RPMI8226 (cell line): ENCODE results near the gene MDM2.
"Not testable (repeated sequence)": the region's sequence is repeated elsewhere in the genome, so short reads cannot be mapped to it uniquely, and the experiment has no call there.

Experiments used
- DNase-seq: peaks from one replicate; pipeline ENCODE4 v3.0.0-alpha.2; 2015

Gene MDM2

GRCh38 chr12:68786929-68787328 lies 21.0 kb upstream of the MDM2 start:
- DNase-seq: peak; percentile 10

DNA sequence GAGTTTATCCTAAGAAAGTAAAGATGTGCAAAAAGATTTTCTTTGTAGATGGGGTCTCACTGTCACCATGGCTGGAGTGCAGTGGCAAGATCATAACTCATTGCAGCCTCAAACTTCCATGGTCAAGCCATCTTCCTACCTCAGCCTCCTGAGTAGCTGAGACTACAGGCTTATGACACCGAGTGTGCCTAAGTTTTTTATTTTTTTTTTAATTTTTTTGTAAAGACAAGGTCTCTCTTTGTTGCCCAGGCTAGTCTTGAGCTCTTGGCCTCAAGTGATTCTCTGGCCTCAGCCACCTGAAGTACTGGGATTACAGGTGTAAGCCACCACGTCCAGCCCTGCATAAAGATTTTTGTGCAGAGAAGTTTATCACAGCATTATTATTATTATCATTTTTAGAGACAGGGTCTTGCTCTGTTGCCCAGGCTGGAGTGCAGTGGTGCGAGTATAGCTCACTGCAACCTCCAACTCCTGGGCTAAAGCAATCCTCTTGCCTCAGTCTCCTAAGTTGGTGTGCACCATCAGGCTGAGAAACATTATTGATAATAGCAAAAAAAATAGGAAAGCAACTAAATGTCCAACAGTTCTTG lies 19.3 kb upstream of the MDM2 start:
- DNase-seq: no peak

DNA sequence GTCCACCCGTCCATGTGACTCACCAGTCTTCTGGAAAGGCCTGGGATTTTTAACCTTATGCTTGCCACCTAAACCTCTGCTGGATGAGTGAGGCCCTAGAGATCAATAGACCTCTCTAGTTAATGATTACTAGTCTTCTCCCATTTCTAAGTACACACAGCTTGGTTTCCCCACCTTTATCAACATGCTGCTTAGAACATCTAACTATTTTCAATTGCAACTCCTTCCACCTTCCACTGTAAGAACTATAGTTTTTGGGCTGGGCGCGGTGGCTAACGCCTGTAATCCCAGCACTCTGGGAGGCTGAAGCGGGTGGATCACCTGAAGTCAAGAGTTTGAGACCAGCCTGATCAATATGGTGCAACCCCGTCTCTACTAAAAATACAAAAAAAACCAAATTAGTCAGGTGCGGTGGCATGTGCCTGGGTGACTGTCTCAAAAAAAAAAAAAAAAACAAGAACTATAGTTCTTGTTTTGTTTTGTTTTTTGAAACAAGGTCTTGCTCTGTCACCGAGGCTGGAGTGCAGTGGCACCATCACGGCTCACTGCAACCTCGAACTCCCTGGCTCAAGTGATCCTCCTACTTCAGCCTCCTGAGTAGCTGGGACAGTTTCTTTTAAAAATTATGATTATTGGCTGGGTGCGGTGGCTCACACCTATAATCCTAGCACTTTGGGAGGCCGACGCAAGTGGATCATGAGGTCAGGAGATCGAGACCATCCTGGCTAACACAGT lies 18.7 kb upstream of the MDM2 start:
- no peak for DNase-seq

GRCh38 chr12:68790081-68790951 lies 17.7 kb upstream of the MDM2 start:
- no peak for DNase-seq

DNA sequence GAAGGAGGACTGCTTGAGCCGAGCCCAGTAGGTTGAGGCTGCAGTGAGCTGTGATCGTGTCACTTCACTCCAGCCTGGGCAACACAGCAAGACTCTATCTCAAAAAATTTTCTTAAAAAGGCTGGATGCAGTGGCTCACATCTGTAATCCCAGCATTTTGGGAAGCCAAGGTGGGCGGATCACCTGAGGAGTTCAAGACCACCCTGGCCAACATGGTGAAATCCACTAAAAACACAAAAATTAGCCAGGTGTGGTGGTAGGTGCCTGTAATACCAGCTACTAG lies 17.1 kb upstream of the MDM2 start:
- DNase-seq: no peak

GRCh38 chr12:68791897-68792481 lies 16.0 kb upstream of the MDM2 start:
- DNase-seq: no peak

DNA sequence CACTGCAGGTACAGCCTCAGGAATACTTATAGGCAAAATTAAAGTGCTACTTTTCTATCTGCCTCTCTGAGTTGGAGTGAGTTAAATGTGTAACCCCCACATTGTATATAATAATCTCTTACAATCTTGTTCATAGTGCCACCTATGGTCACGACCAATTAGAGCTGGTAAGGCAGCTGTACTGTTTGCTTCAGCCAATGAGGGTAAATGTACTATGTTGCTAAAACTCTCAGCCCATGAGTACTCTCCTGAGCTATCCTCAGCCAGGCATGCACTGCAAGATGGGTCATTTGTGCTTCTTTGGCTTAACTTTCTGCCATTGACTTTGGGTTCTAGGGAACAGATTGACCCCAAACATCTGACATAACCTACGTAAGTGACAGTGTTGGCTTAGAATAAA lies 15.0 kb upstream of the MDM2 start:
- DNase-seq: peak; percentile 59

- no peak for DNase-seq
These were observed 14.5 kb upstream of the MDM2 start for GRCh38 chr12:68793436-68793835.

DNA sequence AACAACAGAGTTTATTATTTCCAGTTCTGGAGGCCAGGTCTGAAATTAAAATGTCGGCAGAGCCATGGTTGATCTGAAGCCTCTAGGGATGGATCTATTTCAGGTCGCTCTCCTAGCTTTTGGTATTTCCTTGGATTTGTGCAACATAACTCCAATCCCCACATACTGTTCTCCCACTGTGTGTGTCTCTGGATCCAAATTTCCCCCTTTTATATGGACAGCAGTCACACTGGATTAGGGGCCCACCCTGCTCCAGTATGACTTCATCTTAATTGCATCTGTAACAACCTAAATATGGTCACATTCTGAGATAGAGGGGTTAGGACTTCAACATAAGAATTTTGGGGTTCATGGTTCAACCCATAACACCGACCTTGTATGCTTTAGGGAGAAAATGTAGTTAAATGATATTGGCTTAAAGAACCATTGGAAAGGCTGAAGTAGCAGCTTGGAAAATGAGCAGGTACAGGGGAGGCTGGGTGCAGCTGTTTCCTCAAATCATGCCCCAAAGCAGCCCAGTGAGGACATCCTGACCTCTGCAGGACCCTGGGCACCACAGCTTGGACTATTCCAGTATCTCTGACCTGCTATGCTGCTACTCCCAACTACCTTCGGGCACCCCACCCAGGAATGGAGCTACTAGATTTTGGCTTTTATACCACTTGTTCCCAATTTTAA lies 13.9 kb upstream of the MDM2 start:
- no peak for DNase-seq

DNA sequence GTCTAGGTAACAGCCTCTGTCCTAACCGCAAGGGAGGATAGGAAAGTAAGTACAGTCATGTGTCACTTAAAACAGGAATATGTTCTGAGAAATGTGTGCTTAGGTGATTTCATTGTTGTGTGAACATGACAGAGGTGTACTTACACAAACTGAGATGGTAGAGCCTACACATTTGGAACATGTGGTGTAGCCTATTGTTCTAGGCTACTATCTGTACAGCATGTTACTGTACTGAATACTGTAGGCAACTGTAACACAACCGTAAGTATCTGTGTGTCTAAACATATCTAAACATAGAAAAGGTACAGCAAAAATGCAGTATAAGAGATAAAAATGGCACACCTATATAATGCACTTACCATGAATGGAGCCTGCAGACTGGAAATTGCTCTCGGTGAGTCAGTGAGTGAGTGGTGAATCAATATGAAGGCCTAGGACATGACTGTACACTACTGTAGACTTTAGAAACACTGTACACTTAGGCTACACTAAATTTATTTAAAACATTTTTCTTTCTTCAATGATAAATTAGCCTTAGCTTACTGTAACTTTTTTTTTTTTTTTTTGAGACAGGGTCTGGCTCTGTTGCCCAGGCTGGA lies 13.2 kb upstream of the MDM2 start:
- no peak for DNase-seq

DNA sequence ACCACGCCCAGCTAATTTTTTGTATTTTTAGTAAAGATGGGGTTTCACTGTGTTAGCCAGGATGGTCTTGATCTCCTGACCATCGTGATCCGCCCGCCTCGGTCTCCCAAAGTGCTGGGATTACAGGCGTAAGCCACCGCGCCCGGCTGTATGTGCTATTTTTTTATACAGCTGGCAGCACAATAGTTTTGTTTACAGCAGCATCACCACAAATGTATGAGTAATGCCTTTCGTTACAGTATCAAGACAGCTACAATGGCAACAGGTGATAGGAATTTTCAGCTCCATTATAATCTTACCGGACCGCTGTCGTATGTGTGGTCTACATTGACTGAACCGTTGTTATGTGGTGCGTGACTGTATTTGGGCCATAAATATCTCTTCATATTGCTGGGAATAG lies 11.6 kb upstream of the MDM2 start:
- no peak for DNase-seq

DNA sequence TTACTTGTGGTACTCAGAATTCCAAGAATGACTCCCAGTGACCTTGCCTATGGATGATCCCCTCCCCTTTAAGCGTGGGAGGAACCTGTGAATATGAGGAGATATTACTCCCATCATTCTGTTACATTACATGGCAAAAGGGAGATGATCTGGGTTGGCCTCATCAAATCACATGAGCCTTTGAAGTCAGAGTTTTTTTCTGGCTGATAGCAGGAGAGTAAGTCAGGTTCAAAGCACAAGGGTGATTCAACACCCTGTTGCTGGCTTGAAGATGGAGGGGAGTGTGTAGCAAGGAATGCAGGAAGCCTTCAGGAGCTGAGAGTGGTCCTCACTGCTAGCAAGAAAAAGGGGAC lies 9.1 kb upstream of the MDM2 start:
- DNase-seq: no peak

DNA sequence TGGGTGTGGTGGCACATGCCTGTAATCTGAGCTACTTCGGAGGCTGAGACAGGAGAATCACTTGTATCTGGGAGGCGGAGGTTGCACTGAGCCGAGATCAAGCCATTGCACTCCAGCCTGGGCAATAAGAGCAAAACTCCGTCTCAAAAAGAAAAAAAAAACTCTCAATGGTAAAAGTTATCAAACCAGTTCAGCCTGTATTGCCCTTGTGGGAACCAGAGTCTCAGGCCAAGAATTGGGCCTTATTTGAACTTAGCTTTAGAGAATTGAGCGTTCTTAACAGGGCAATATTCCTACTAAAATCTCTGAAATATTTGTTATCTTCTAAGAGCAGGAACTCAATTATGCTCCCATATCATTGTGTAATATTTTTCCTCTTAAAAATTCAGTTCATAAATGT lies 7.7 kb upstream of the MDM2 start:
- DNase-seq: no peak

DNA sequence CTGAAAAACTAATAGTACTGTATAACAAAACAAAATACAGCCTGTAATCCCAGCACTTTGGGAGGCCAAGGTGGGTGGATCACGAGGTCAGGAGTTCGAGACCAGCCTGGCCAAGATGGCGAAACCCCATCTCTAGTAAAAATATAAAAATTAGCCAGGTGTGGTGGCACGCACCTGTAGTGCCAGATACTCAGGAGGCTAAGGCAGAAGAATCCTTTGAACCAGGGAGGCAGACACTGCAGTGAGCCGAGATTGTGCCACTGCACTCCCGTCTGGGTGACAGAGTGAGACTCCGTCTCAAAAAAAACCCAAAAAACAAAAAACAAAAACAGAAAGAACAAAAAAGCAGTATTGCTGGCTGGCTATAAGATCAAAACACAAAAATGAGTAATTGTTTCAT lies 6.9 kb upstream of the MDM2 start:
- DNase-seq: not testable (repeated sequence)

- DNase-seq: not testable (repeated sequence)
These were observed 5.6 kb upstream of the MDM2 start for GRCh38 chr12:68802372-68802745.

DNA sequence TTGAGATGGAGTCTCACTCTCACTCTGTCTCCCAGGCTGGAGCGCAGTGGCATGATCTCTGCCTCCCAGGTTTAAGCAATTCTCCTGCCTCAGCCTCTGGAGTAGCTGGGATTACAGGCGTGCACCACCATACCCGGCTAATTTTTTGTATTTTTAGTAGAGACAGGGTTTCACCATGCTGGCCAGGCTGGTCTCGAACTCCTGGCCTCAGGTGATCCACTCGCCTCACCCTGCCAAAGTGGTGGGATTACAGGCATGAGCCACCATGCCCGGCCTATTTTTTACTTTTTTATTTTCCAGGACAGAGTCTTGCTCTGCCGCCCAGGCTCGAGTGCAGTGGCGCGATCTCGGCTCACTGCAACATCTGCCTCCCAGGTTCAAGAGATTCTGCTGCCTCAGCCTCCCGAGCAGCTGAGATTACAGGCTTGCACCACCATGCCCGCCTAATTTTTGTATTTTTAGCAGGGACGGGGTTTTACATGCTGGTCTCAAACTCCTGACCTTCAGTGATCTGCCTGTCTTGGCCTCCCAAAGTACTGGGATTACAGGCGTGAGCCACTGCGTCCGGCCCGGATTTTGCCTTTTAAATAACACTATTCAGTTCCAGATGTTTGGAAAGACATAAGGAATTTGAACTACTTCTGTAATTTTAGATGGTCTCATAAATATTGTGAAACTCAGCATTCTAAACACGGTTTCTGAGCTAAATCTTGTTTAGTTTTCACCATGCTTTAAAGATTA lies 4.9 kb upstream of the MDM2 start:
- not testable (repeated sequence) for DNase-seq

DNA sequence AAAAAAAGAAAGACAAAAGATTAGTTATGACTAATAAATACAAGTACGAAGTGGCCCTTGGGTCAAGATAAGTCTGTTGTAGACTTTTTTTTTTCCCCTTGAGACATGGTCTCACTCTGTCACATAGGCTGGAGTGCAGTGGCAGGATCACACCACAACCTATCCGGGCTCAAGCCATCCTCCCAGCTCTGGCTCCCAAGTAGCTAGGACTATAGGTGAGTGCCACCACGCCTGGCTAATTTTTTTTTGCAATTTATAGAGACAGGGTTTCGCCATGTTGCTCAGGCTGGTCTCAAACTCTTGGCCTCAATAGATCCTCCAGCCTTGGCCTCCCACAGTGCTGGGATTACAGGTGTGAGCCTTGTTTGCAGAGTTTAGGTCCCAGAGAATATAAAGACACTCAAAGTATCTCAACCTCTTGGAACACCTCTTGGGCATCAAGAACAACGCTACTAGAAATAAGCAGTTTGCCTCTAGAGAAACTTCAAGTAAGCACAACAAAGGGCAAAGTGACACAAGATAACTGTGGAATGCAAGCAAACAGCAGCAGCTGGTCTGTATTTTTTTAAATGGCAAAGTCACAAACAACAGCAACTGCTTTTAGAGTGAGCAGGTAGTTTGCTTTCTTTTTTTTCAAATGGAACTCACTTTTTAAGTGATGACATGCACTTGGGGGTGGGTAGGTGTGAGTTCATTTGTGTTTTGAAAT lies 3.9 kb upstream of the MDM2 start:
- no peak for DNase-seq

DNA sequence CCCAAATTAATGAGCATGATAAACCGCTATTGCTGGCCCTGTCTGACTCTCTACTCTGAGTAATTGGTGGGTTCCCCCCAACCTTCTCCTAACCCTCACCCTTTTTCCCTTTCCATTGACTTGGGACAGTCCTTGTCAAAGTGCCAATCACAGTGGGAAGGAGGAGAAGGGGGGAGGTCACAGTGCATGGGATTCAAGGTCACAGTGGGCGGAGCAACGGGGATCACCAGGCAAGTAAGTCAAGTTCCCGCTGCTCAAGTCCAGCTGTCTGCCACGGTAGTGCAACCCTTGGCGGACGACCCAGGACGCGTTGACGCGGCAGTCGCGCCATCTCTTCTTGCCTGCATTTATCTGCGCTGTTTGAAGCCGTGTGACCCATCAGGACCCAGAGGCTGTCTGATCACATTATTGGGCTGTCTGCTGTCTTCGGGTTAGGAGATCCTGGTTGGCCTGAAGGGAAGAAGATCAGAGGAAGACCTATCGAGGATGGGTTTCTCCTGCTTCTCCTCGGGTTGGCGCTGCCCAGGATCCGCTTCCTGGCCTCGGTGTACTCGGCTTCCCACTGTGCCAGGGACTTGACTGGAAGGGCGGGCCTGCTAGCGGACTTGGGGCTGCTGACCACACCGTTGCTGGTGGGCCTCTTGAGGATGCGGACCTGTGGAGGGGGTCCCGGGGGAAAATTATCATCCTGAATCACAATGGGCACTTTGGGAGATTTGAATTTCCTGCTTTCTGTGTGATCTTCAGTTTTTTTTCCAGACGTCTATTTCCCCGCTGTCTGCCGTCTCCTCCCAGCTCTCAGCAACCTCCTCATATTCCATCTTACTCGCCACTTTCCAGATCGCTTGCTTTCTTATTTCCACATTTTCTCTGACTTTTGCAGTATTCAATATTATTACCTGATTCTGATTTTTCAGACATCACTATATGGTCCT lies 3.1 kb upstream of the MDM2 start:
- no peak for DNase-seq

- no peak for DNase-seq
These were observed 2.3 kb upstream of the MDM2 start for GRCh38 chr12:68805592-68806120.
